CD1c-positive myeloid dendritic cell (primary cell): ENCODE results near the gene ESR1.
"Not testable (repeated sequence)": the region's sequence is repeated elsewhere in the genome, so short reads cannot be mapped to it uniquely, and the experiment has no call there.

Experiments
- DNase-seq: peaks from one replicate; pipeline ENCODE4 v3.0.0-alpha.2; 2016; ENCODE audit errors: extremely low spot score

Gene ESR1

GRCh38 chr6:151813858-151814257 is 6.4 kb downstream of the ESR1 start:
- no peak for DNase-seq

GRCh38 chr6:151814614-151815013 is 7.1 kb downstream of the ESR1 start:
- DNase-seq: no peak

- DNase-seq: peak; percentile 30
Measured at GRCh38 chr6:151822252-151823111, 15.0 kb downstream of the ESR1 start.

- DNase-seq: no peak
Measured at GRCh38 chr6:151826517-151827142, 19.1 kb downstream of the ESR1 start.

GRCh38 chr6:151832710-151833109 is 25.2 kb downstream of the ESR1 start:
- DNase-seq: no peak

GRCh38 chr6:151835396-151835795 is 27.9 kb downstream of the ESR1 start:
- no peak for DNase-seq

GRCh38 chr6:151837223-151837622 is 29.7 kb downstream of the ESR1 start:
- no peak for DNase-seq

- DNase-seq: no peak
Measured at GRCh38 chr6:151842816-151843215, 35.3 kb downstream of the ESR1 start.

- peak; percentile 4 for DNase-seq
Measured at GRCh38 chr6:151847064-151847463, 39.6 kb downstream of the ESR1 start.

- no peak for DNase-seq
Measured at GRCh38 chr6:151850479-151851003, 43.1 kb downstream of the ESR1 start.

GRCh38 chr6:151858294-151858693 is 50.8 kb downstream of the ESR1 start:
- DNase-seq: no peak

GRCh38 chr6:151862461-151862860 is 55.0 kb downstream of the ESR1 start:
- no peak for DNase-seq

GRCh38 chr6:151867361-151867869 is 59.9 kb downstream of the ESR1 start:
- DNase-seq: not testable (repeated sequence)

- no peak for DNase-seq
Measured at GRCh38 chr6:151869345-151869744, 61.9 kb downstream of the ESR1 start.

- DNase-seq: no peak
Measured at GRCh38 chr6:151869787-151870186, 62.3 kb downstream of the ESR1 start.

GRCh38 chr6:151870375-151870774 is 62.9 kb downstream of the ESR1 start:
- DNase-seq: no peak

GRCh38 chr6:151875524-151875923 is 68.0 kb downstream of the ESR1 start:
- no peak for DNase-seq

GRCh38 chr6:151876122-151876521 is 68.6 kb downstream of the ESR1 start:
- DNase-seq: no peak

GRCh38 chr6:151877458-151877857 is 70.0 kb downstream of the ESR1 start:
- no peak for DNase-seq

- no peak for DNase-seq
Measured at GRCh38 chr6:151881231-151881630, 73.7 kb downstream of the ESR1 start.

- DNase-seq: no peak
Measured at GRCh38 chr6:151882206-151882605, 74.7 kb downstream of the ESR1 start.

GRCh38 chr6:151885234-151885633 is 77.8 kb downstream of the ESR1 start:
- no peak for DNase-seq

GRCh38 chr6:151891524-151891923 is 84.0 kb downstream of the ESR1 start:
- no peak for DNase-seq
